PFSK-1 (cell line): Measurements from ENCODE around the gene CDC45.

ENCODE experiments used
- POLR2AphosphoS5 ChIP-seq: IDR thresholded peaks from 2 replicates; pipeline ENCODE4 v1.6.1; 2012; ENCODE audit warnings: low read depth, mild to moderate bottlenecking, control low read depth, low read length, moderate library complexity
- REST ChIP-seq, 2 experiments: IDR thresholded peaks; 2 replicates each; pipeline versions ENCODE4 v1.6.1 to v1.8.0; 2011 to 2012; ENCODE audit warnings: low read depth in 2 of 2, low read length in 2 of 2, control low read depth in 1 of 2, inconsistent platforms in 1 of 2, mild to moderate bottlenecking in 1 of 2, moderate library complexity in 1 of 2; ENCODE audit not compliant: insufficient read depth in 1 of 2

GRCh38 chr22:19473578-19473977 lies 6.1 kb upstream of the CDC45 start:
- TF ChIP-seq REST (IDR thresholded peaks at IDR 0.05; ENCODE audit: insufficient read depth in 1 of 2, low read depth in 2 of 2, low read length in 2 of 2) (no peak), POLR2AphosphoS5 (no peak)
